SU-DHL-6 (cell line): Measurements from ENCODE around the gene MPV17.

Source experiments
- CTCF ChIP-seq: fragments of 200-600 bp; sonication (generic); IDR thresholded peaks from one replicate; pipeline ENCODE4 v1.5.1; 2017; ENCODE audit warnings: antibody characterized with exemption, mild to moderate bottlenecking, low read length, moderate library complexity; ENCODE audit not compliant: insufficient read depth, poor library complexity, severe bottlenecking
- EZH2phosphoT487 ChIP-seq: fragments of 200-600 bp; sonication (generic), shearing (Covaris generic); conservative IDR thresholded peaks from 2 replicates; pipeline ENCODE4 v1.6.1; 2018; ENCODE audit warnings: mild to moderate bottlenecking, antibody characterized with exemption, low read length, moderate library complexity, mixed read lengths

DNA sequence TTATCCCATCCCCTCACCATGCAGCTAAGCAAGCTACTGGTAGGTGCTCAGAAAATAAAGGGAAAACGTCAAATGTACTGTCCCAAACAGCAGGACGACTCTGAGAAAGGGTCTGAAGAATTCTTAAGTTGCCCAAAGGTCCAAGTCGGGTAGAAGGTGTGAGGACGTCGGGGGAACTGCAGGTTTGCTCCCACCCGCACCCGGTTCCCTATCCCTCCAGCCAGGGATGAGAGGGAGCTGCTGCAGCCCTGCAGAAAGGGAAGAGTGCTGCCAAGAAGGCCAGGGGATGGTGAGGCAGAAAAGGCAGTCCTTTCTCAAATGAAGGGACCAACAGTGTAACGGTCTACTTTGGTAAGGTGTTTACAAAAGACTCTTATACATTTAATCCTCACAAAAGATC, 7.8 kb downstream of the MPV17 start:
- no peak for TF ChIP-seq CTCF
- no peak for TF ChIP-seq EZH2phosphoT487
